Mucosa of rectum (tissue), 2 donors: ENCODE data around the gene IMMT.
"Not testable (repeated sequence)": the region's sequence is repeated elsewhere in the genome, so short reads cannot be mapped to it uniquely, and the experiment has no call there.

Source experiments
- H3K27ac ChIP-seq, 2 donors: one replicate each; pipeline ENCODE4 v1.7.0; 2013; ENCODE audit warnings: inconsistent platforms in 2 of 2, low read depth in 2 of 2, low read length in 2 of 2
- H3K27me3 ChIP-seq, 2 donors: one replicate each; pipeline ENCODE4 v1.7.0; 2013; ENCODE audit warnings: low read length in 2 of 2; ENCODE audit not compliant: control insufficient read depth in 2 of 2, insufficient read depth in 2 of 2
- H3K36me3 ChIP-seq, 2 donors: one replicate each; pipeline ENCODE4 v1.7.0; 2013; ENCODE audit warnings: low read length in 2 of 2; ENCODE audit not compliant: control insufficient read depth in 2 of 2, insufficient read depth in 2 of 2
- H3K4me1 ChIP-seq, 2 donors: one replicate each; pipeline ENCODE4 v1.7.0; 2013; ENCODE audit warnings: low read length in 2 of 2, mild to moderate bottlenecking in 1 of 2; ENCODE audit not compliant: control insufficient read depth in 2 of 2, insufficient read depth in 2 of 2
- H3K4me3 ChIP-seq, 2 donors: one replicate each; pipeline ENCODE4 v1.7.0; 2013; ENCODE audit warnings: low read length in 2 of 2
- H3K9ac ChIP-seq, 2 donors: one replicate each; pipeline ENCODE4 v1.7.0; 2013; ENCODE audit warnings: low read length in 2 of 2, low read depth in 1 of 2, mild to moderate bottlenecking in 1 of 2
- H3K9me3 ChIP-seq, 2 donors: one replicate each; pipeline ENCODE4 v1.7.0; 2013; ENCODE audit warnings: low read length in 2 of 2; ENCODE audit not compliant: control insufficient read depth in 2 of 2
- donor health status: healthy.
- donor health status: Normal muscosa, but diverticular disease.

IMMT gene

DNA sequence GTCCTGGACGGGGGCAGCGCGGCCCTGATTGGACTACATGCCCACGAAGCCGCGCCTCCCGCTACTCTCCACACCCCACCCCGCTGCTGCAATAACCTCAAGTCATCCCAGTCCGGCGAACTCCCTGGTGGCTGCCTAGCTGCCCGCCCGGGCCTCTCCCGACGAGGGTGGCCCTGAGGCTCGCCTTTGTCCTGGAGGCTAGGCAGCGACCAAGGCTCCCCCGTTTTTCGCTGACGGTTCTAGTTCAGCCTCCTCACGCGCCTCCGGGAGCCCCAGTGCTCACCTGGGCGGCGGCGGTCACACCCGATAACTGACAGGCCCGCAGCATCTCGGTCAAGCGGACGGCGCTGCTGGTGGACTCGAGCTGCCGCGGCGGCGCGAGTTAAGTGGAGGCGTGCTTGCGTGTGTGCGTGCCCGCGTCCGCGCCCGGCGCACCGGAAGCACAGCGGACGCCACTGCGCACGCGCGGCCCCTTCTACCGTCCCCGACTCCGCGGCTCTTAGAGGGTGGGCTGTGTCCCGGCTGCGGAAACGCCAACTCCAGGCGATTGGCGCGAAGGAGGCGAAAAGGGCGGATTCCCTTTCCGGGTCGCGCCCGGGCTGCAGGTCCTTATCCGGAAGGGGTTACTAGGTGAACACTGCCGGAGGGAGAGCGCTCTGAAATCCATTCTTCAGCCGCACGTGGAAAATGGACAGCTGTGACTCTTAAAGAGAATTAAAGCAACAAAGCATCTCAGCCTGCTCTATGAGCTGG is at the start of gene IMMT:
IMMT (minus strand) TSS at position 408 of the 753 bp plus-strand sequence; CDS start at position 328, 80 bp downstream.
- Histone ChIP-seq H3K9me3 (no peaks in the 10 kb centered on the region), H3K4me3 (peak within 1 kb of the TSS; percentile 87 to 89), H3K9ac (peak within 1 kb of the TSS; percentile 68 to 94), H3K36me3 (peaks cover 0 to under 1% of the 10 kb centered on the region in 2 donors), H3K4me1 (peaks cover 11 to 19% of the 10 kb centered on the region in 2 donors), H3K27ac (peak within 1 kb of the TSS; percentile 100), H3K27me3 (no peaks in the 10 kb centered on the region)

DNA sequence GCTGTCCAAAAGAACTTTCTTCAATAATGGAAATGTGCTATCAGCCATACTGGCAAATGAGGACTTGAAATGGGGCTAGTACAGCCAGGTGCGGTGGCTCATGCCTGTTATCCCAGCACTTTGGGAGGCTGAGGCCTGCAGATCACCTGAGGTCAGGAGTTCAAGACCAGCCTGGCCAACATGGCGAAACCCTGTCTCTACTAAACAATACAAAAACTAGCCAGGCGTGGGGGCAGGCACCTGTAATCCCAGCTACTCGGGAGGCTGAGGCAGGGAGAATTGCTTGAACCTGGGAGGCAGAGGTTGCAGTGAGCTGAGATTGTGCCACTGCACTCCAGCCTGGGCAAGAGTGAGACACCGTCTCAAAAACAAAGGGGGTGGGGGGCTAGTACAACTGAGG is 49.5 kb upstream of the IMMT start:
- not testable (repeated sequence) for H3K27me3 ChIP-seq, H3K9me3 ChIP-seq, H3K27ac ChIP-seq, H3K4me3 ChIP-seq, H3K4me1 ChIP-seq, H3K9ac ChIP-seq, H3K36me3 ChIP-seq

DNA sequence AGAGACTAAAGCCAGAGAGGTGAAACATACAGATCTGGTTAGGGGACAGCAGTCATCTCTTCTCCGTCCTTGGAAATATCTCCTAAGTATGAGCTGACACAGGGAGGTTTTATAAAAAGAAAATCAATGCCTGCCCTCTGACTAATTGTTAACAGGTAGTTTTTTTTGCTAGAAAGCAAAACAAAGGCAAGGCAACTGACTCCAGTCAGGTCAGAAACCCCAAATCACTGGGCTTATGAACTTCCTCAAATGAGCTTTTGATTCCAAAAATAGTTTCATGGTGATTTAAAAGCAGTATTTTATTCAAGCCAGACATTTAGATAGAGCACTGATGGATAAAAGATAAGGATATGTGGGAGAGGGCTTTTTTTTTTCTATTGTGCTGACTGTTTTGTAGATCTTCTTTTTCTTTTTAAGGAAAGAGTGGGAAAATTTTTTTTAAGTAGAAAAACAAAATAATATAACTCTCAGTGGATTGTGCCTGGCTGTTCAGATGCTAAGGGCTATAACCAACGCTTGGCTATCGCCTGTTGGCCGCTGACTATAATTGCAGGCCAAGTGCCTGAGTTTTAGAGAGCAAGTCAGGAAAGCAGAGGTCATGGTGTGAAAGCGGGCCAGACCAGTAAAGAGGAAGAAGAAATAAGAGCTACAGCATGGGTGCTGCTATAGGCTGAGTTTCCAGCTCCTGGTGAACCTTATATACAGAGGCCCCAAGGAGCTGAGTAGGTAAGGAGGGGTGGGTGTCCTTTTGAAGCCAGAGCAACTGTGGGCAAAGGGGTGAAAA is 48.9 kb upstream of the IMMT start:
- no peaks in the 10 kb centered on the region for H3K36me3 ChIP-seq
- H3K27ac ChIP-seq, result no peak overlapping the region
- no peaks in the 10 kb centered on the region for H3K27me3 ChIP-seq
- H3K9me3 ChIP-seq, result no peaks in the 10 kb centered on the region
- H3K4me1 ChIP-seq, result peaks cover 0 to 4% of the 10 kb centered on the region in 2 donors
- no peak overlapping the region for H3K4me3 ChIP-seq
- H3K9ac ChIP-seq, result no peak overlapping the region

DNA sequence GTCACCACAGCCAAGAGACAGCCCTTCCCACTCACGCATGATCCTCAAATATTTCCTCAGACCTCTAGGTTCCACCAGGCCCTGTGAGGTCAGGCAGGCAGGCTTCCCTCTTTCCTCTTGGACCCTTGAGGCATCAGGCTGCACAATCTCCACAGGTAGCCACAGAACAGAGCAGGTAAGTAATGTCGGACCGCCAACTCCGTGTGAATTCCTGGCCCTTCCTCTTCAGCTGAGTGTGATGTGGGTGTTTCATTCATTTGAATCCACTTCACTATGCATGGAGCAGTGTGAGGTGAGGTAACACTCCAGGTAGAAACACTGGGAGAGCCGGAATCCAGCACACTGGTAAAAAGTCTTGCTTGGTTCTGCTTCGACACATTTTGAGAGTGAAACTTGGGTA is 48.0 kb upstream of the IMMT start:
- no peak overlapping the region for H3K4me3 ChIP-seq
- H3K27me3 ChIP-seq, result no peaks in the 10 kb centered on the region
- H3K9ac ChIP-seq, result no peak overlapping the region
- no peaks in the 10 kb centered on the region for H3K9me3 ChIP-seq
- no peaks in the 10 kb centered on the region for H3K36me3 ChIP-seq
- no peak overlapping the region for H3K27ac ChIP-seq
- H3K4me1 ChIP-seq, result peaks cover 0 to 4% of the 10 kb centered on the region in 2 donors

DNA sequence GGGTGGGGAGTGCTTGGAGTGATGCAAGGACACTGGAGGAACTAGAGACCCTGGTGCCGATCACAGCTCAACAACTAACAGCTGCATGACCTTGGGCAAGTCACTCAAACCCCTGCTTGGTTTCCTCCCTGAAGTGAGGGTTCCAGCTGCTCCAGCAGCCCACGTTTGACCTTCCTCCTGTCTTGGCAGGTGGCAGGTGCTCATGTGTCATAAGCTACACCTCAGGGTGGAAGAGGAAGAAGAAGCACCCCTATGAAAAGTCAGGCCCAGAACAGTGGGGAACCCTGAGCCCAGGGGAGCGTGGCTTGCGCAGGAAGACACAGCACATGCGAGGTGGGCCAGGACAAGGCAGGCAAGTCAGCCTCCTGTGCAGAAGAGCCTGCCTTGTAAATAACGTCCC is 46.3 kb upstream of the IMMT start:
- Histone ChIP-seq H3K27me3 (no peaks in the 10 kb centered on the region), H3K4me1 (peaks cover 0 to 4% of the 10 kb centered on the region in 2 donors), H3K9me3 (no peaks in the 10 kb centered on the region), H3K36me3 (no peaks in the 10 kb centered on the region), H3K9ac (no peak overlapping the region), H3K4me3 (no peak overlapping the region), H3K27ac (no peak overlapping the region)

DNA sequence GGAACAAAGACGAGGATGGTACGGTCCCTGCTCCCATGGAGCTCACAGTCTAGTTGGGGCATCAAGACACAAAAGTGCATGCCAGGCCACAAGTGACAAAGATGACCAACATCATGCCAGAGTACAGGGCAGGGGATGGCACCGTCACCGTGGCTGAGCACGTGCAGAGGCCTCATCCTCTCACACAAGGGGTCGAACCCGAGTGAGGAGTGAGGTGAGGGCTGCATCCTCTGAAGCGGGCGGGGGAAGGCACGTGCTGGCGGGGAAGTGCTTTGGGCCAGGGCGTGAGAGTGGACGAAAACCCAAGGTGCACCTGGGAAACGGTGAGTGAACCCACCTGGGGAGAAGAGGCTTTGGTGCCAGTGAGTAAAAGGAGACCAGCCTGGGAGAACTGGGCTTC is 45.0 kb upstream of the IMMT start:
- Histone ChIP-seq H3K9ac (no peak overlapping the region), H3K9me3 (no peaks in the 10 kb centered on the region), H3K27ac (no peak overlapping the region), H3K36me3 (no peaks in the 10 kb centered on the region), H3K27me3 (no peaks in the 10 kb centered on the region), H3K4me1 (peaks cover 0 to 4% of the 10 kb centered on the region in 2 donors), H3K4me3 (no peak overlapping the region)

DNA sequence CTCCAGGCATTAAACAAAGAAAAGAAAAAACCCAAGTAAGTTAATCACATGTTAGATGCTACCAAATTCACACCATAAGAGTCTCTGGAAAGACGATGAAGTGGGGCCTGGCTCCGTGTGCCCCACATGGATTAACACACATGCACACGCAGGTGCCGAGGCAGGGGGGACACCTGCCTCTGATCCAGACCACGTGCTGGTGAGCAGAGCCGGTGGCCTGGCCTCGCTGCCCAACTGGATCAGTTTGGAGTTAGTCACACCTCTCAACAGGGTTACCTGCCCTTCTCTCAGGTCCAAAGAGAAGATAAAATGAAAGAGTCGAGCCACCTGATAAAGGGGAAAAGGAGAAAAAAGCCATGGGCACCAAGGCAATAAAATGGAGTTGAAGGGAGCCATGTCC is 44.5 kb upstream of the IMMT start:
- H3K36me3 ChIP-seq, result no peaks in the 10 kb centered on the region
- H3K9me3 ChIP-seq, result no peaks in the 10 kb centered on the region
- no peak overlapping the region for H3K4me3 ChIP-seq
- no peaks in the 10 kb centered on the region for H3K27me3 ChIP-seq
- peaks cover 0 to 4% of the 10 kb centered on the region in 2 donors for H3K4me1 ChIP-seq
- H3K27ac ChIP-seq, result no peak overlapping the region
- H3K9ac ChIP-seq, result no peak overlapping the region

DNA sequence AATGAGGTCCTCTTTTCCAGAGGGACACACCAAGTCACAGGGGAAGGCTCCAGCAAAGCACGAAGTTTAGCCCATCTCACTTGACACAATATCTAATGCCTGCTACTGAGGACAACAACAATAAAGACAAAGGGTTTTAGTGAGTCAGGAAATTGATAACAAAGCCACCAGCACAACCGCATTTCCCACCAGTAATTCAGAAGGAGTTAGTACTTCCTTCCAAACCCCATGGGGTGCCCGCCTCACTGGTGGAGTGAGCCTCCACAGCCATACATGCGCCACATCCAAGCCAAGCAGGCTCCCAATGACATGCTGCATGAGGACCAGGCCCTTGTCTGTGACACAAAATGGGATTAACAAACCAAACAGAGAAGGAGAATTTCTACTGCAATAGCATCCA is 44.1 kb upstream of the IMMT start:
- no peak overlapping the region for H3K9ac ChIP-seq
- no peaks in the 10 kb centered on the region for H3K27me3 ChIP-seq
- H3K36me3 ChIP-seq, result no peaks in the 10 kb centered on the region
- no peaks in the 10 kb centered on the region for H3K9me3 ChIP-seq
- peaks cover 0 to 4% of the 10 kb centered on the region in 2 donors for H3K4me1 ChIP-seq
- no peak overlapping the region for H3K4me3 ChIP-seq
- H3K27ac ChIP-seq, result no peak overlapping the region

DNA sequence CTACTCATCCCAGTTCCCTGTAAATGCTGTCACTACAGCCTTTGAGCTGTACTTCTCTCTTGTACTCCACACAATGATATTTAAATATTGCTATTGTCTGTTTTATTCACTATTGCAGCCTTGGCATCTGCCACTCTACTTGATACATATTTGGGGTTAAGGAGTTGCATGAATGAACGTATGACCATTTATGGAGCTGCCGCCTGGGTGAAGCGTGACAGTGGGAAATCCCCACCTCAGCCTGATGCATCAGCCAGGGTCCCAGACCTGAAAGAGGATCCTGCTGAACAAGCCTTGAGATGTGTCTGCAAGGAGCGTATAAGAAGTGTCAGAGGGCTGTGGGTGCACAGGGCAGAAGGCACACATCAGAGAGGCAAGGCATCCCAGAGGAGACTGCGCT is 43.1 kb upstream of the IMMT start:
- no peak overlapping the region for H3K27ac ChIP-seq
- no peaks in the 10 kb centered on the region for H3K9me3 ChIP-seq
- H3K4me1 ChIP-seq, result peaks cover 0 to 3% of the 10 kb centered on the region in 2 donors
- no peaks in the 10 kb centered on the region for H3K36me3 ChIP-seq
- H3K9ac ChIP-seq, result no peak overlapping the region
- no peak overlapping the region for H3K4me3 ChIP-seq
- no peaks in the 10 kb centered on the region for H3K27me3 ChIP-seq

DNA sequence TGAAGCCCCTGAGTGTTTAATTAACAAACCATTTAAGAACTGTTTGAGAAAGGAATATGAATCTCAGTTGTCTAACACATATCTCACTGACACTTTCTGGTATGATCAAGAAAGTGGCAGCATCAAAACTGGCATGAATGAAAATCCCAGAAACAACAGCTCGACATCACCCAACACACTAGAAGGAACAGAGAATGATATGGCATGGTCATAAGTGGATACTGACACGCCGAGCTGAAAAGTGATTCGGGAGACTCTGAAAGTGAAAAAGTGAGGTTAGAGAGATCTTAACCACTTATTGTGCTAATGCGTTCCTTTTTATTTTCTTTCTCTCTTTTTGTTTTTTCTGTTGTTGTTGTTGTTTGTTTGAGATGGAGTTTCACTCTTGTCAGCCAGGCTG is 41.9 kb upstream of the IMMT start:
- no peak overlapping the region for H3K4me3 ChIP-seq
- no peak overlapping the region for H3K27ac ChIP-seq
- no peaks in the 10 kb centered on the region for H3K36me3 ChIP-seq
- H3K9ac ChIP-seq, result no peak overlapping the region
- no peaks in the 10 kb centered on the region for H3K27me3 ChIP-seq
- H3K9me3 ChIP-seq, result no peaks in the 10 kb centered on the region
- no peaks in the 10 kb centered on the region for H3K4me1 ChIP-seq
